AG08395 (cell line): Measurements from ENCODE around the gene KIRREL1.

Source experiments
- DNase-seq: peaks from one replicate; pipeline ENCODE4 v3.0.0; 2012; ENCODE audit warnings: mixed read lengths, low spot score

Gene KIRREL1

GRCh38 chr1:158075078-158075477, 81.6 kb downstream of the KIRREL1 start:
- no peak for DNase-seq

GRCh38 chr1:158076441-158076840, 83.0 kb downstream of the KIRREL1 start:
- no peak for DNase-seq

DNA sequence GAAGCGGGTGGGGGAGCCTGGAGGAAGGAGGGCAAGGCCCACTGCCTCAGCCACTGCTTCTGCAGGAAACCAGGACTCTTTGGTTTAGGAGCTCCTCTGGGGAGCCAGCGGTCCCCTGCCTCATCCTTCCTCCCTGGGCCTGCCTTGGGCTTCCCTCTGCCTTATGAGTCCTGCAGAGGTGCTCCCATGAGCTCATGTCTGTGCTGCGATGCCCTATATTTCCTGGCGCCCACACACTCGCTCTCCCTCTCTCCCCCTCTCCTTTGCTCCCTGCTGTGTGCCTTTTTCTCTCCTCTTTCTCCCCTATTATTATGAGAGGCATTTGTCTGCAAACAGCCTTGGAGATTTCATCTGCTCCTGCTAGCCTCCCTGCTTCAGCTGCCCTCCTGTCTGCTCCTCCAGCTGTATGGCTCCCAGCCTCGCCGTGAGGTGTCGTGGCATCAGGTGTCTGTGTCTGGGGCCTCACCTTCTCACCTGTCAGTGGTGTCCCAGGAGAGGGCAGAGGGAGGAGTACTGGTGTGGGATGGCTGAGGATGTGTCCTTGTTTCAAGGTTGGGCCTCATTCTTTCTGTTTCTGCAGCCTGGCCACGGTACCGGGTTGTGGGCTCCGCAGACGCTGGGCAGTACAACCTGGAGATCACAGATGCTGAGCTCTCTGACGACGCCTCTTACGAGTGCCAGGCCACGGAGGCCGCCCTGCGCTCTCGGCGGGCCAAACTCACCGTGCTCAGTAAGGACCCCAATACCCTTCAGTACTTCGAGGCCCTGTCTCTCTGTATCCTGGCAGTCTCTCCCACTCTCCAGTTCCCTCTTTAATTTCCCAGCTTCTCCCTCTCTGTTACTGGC, 84.2 kb downstream of the KIRREL1 start:
- DNase-seq, result no peak

- DNase-seq, result no peak
Measured at GRCh38 chr1:158078569-158079080, 85.2 kb downstream of the KIRREL1 start.

GRCh38 chr1:158080066-158080465, 86.6 kb downstream of the KIRREL1 start:
- DNase-seq, result no peak

DNA sequence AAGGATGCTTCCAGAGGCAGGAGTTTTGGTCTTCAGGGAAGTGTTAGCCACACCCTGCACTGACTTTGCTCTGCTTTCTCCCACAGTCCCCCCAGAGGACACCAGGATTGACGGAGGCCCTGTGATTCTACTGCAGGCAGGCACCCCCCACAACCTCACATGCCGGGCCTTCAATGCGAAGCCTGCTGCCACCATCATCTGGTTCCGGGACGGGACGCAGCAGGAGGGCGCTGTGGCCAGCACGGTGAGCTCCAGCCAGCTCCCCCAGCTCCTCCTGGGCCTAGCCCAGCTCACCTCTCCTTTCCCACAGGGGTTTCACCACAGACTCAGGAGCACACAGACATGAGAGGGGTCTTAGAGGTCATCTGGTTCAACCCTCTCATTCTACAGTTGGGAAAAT, 90.9 kb downstream of the KIRREL1 start:
- DNase-seq, result no peak

DNA sequence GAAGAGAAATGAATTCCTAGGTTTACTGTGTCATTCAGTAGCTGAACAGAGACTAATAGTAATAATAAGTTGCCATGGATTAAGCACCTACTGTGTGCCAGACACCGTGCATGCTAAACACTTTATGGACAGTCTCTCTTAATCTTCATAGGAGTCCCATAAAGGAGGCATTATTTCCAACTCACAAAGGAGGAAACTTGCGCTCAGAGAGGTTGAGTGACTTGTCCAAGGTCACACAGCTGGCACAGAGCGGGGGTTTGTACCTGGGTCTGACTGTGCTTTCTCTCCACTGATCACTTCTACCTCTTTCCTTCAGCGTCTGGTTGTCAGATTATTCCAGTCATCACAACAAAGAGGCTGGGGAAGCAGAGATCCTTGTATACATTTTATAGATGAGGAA, 91.3 kb downstream of the KIRREL1 start:
- DNase-seq, result no peak

- DNase-seq, result peak; percentile 86
Measured at GRCh38 chr1:158087320-158087927, 94.0 kb downstream of the KIRREL1 start.

DNA sequence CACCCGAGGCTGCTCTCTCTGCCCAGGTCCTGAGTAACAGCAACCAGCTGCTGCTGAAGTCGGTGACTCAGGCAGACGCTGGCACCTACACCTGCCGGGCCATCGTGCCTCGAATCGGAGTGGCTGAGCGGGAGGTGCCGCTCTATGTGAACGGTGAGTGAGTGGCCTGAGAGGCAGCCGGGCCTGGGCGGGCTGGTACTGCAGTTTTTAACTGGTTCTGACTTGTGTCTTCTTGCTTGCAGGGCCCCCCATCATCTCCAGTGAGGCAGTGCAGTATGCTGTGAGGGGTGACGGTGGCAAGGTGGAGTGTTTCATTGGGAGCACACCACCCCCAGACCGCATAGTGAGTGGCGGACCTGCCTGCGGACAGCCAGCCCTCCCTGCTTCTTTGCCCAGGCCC, 96.0 kb downstream of the KIRREL1 start:
- DNase-seq, result no peak

DNA sequence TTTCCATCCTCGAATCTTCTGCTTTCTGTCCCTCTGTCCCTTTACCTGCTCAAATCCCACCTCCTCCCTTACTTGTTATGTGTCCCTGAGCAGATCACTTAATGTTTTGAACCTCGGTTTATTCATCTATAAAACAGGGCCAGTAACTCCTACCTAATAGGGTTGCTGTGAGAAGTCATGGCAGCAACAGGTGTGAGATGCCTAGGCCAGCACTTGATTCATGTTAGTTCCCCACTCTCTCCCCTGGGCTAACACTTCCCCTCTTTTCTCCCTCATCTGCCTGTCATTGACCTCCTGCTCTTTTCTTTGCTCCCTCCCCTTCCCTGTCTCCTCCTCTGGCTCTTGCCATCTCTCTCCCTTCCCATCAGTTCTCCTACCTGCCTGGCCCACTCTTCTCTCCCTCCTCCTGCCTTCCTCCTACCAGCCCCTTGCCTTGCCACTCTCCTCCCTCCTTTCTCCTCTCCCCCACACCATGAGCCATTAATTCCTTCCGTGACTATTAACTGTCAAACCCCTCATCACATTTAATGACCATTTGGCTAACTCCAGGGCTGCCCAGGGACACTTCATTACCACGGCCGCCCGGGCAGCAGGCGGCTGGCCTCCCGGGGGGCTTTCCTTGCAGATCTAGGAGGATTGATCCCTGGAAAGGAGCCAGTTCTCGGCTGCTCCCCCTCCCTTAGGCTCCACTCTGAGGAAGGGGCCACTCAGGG, 96.6 kb downstream of the KIRREL1 start:
- no peak for DNase-seq

GRCh38 chr1:158093376-158093775, 99.9 kb downstream of the KIRREL1 start:
- no peak for DNase-seq

GRCh38 chr1:158094571-158094970, 101.1 kb downstream of the KIRREL1 start:
- no peak for DNase-seq

DNA sequence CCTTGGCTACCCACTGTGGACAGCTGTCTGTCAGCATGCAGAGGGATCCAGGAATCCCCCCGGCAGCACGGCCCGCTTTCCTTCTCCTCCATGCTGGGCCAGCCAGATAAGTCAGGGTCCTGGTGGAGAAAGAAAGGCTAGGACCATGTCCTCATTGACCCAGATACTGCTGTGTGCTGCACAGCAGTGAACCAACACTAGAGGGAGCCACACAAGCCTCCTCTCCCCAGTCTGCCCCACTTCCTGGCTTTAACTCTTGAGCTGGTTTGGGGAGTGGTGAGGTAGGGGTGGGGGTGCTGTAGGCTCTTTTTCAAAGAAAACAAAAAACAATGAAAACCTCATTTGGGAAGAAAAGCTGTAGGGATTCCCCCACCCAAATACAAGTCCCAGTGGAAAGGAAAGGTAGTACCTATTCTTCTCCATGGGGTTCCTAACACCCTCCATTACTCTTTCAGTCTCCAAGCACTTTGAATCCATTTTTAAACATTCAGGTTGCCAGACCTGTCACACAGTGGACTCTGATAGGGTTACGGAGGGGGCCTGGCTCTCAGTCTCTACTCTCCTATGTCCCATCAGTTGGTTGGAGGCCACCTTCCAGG, 102.4 kb downstream of the KIRREL1 start:
- DNase-seq, result peak; percentile 76

- DNase-seq, result no peak
Measured at GRCh38 chr1:158098256-158098655, 104.8 kb downstream of the KIRREL1 start.

GRCh38 chr1:158099185-158099584, 105.7 kb downstream of the KIRREL1 start:
- DNase-seq, result no peak

GRCh38 chr1:158100498-158100897, 107.1 kb downstream of the KIRREL1 start:
- no peak for DNase-seq

DNA sequence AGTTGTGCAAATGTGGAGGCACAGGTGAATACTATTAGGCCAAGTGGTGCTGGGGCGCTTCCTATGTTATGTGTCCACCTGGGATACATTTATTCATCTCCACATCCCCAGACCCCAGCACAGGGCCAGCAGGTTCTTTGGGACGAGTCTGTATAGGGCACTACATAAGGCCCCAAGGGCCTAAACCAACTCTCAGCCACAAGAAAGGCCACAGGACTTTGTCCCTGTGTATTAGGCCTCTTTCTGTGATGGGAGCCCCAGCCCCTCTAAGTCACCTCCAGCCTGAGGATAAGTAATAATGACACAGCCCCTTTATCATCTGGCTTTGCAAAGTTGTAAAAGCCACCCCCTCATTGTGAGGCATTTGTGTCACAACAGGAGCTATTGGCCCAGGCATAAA, 108.0 kb downstream of the KIRREL1 start:
- no peak for DNase-seq

GRCh38 chr1:158101927-158102326, 108.5 kb downstream of the KIRREL1 start:
- peak; percentile 33 for DNase-seq

DNA sequence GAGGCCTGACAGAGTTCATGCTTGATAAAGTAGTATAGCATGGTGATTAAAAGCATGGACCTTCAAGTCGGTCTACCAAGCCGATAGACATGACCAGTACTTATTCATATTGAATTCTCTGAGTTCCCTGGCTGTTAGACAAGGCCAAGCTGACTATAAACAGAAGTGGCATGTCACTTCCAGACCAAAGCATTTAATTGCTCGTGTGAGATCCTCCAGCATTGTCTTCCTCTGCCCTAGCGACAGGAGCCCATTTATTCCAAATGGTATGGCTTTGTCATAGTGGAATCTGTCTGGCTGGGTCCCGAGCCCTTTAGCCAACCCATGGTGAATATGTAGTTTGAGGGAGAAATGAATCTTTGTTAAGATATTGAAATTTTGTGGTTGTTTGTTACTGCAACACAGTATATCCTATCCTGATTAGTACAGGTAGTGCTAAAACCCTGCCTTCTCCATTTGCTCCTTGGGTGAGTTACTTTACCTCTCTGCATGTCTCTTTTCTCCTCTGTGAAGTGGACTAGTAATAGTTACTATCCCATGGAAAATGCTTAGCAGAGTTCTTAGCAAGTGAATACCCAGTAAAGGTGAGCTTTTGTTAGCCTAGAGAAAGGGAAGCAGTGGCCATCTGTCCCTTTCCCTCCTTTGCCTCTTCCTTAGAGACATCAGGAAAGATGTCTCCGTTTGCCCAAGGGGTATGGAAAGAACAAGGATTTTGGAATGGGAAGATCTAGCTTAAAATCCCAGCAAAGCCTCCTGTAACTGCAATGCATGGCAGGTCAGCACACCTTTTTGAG, 109.6 kb downstream of the KIRREL1 start:
- no peak for DNase-seq

DNA sequence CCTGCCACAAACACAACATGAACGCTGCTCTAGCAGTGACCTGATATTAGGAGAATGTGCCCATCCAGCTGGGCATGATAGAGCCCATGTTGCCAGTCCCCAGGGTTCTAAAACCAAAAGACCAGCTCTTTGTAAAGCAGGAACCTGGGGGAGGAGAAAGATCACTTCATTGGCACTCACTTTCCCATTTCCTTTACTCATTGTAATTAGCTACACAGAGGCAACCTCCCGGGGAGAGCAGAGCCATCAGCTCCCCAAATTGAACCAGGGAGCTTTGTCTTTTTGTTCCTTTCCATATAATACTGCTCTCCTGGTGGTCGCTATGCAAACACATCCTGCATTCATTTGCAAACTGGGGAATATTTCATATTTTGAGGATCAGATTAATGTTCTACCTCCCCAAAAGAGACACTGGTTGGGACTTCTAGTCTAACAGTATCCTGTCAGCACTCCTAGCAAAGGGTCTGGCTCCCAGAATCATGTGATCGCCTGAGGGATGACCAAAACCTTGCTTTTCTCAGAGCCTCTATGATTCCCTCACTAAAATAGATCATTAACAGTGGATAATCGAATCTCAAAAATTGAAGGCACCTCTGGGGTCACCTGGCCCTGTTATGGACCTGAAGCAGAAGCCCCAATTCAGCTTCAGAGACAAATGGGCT, 110.5 kb downstream of the KIRREL1 start:
- no peak for DNase-seq

GRCh38 chr1:158104891-158105290, 111.4 kb downstream of the KIRREL1 start:
- DNase-seq, result no peak
